ENCODE measurements around the gene MRGPRD. TPM values are rescaled to one million over a fixed set of nuclear protein-coding genes. Genes with fewer than 3 reads are reported as not detected.

MRGPRD gene
- total and polyA plus RNA-seq, 2 of the 13 experiments (the other 11 are each of a cell fraction or from before 2014, with no cell fraction given): not detected

DNA sequence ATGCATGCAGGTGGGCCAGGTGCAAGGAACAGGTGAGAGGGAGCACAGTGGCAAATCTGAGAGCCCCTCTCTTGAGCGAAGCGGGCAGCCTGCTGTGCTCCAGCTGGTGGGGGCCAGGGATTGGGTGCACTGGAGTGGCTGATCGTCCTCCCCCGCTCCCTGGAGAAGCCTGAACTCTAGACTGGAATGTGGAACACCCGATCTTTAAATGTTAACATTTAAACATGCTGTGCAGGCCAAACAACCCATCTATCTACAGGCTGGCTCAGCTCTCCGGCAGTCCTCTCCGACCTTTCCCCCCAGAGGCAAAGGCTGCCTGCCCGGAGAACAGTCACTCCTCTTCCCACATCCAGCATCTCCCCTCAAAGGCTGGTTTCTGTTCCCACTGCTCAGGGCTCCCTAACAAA, 27.2 kb upstream of the MRGPRD start (continued):
- TF ChIP-seq ZNF784 (CRISPR knock-in tag; IDR thresholded peaks at IDR 0.05; ENCODE audit: borderline replicate concordance): peak; percentile 38; the same call in 1 of the 2 replicates
- TF ChIP-seq ZNF501 (CRISPR knock-in tag; IDR thresholded peaks at IDR 0.05): 0 out of 2 replicates have a peak, but pooled peaks have one; percentile 9
- TF ChIP-seq LCORL (IDR thresholded peaks at IDR 0.05): no peak
- TF ChIP-seq LCORL (CRISPR knock-in tag; IDR thresholded peaks at IDR 0.05): peak; percentile 94
- TF ChIP-seq ZNF563 (CRISPR knock-in tag; IDR thresholded peaks at IDR 0.05): no peak
- peak; percentile 67; the same call in 1 of the 2 replicates for TF ChIP-seq ZSCAN25 (CRISPR knock-in tag; IDR thresholded peaks at IDR 0.05)
- TF ChIP-seq SALL1 (CRISPR knock-in tag; IDR thresholded peaks at IDR 0.05): peak; percentile 29; the same call in 1 of the 2 replicates
- no peak for TF ChIP-seq CENPT (CRISPR knock-in tag; IDR thresholded peaks at IDR 0.05; ENCODE audit: low read depth)
- TF ChIP-seq MZF1 (CRISPR knock-in tag; IDR thresholded peaks at IDR 0.05; ENCODE audit: borderline replicate concordance): no peak
- TF ChIP-seq, protein P1, sequence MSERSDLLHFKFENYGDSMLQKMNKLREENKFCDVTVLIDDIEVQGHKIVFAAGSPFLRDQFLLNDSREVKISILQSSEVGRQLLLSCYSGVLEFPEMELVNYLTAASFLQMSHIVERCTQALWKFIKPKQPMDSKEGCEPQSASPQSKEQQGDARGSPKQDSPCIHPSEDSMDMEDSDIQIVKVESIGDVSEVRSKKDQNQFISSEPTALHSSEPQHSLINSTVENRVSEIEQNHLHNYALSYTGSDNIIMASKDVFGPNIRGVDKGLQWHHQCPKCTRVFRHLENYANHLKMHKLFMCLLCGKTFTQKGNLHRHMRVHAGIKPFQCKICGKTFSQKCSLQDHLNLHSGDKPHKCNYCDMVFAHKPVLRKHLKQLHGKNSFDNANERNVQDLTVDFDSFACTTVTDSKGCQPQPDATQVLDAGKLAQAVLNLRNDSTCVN (CRISPR knock-in tag; IDR thresholded peaks at IDR 0.05; ENCODE audit: borderline replicate concordance): no peak
- 0 out of 2 replicates have a peak, but pooled peaks have one; percentile 22 for TF ChIP-seq ESRRA (CRISPR knock-in tag; IDR thresholded peaks at IDR 0.05; ENCODE audit: low read depth)
- peak; percentile 64 for TF ChIP-seq ZNF883 (CRISPR knock-in tag; IDR thresholded peaks at IDR 0.05; ENCODE audit: not compliant biosample characterization)
- TF ChIP-seq, protein P2, sequence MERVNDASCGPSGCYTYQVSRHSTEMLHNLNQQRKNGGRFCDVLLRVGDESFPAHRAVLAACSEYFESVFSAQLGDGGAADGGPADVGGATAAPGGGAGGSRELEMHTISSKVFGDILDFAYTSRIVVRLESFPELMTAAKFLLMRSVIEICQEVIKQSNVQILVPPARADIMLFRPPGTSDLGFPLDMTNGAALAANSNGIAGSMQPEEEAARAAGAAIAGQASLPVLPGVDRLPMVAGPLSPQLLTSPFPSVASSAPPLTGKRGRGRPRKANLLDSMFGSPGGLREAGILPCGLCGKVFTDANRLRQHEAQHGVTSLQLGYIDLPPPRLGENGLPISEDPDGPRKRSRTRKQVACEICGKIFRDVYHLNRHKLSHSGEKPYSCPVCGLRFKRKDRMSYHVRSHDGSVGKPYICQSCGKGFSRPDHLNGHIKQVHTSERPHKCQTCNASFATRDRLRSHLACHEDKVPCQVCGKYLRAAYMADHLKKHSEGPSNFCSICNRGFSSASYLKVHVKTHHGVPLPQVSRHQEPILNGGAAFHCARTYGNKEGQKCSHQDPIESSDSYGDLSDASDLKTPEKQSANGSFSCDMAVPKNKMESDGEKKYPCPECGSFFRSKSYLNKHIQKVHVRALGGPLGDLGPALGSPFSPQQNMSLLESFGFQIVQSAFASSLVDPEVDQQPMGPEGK (CRISPR knock-in tag; IDR thresholded peaks at IDR 0.05): peak; percentile 82
- TF ChIP-seq HNF4A (CRISPR knock-in tag; IDR thresholded peaks at IDR 0.05): peak; percentile 72
- TF ChIP-seq NCOA5 (CRISPR knock-in tag; IDR thresholded peaks at IDR 0.05): no peak
- 0 out of 2 replicates have a peak, but pooled peaks have one; percentile 44 for TF ChIP-seq TOPORS (CRISPR knock-in tag; IDR thresholded peaks at IDR 0.05)
- no peak for TF ChIP-seq RAD21 (CRISPR knock-in tag; IDR thresholded peaks at IDR 0.05)
- TF ChIP-seq JUNB (CRISPR knock-in tag; IDR thresholded peaks at IDR 0.05; ENCODE audit: borderline replicate concordance): no peak
- no peak for TF ChIP-seq ZC3H4 (CRISPR knock-in tag; IDR thresholded peaks at IDR 0.05; ENCODE audit: borderline replicate concordance)
- TF ChIP-seq NR2F6 (IDR thresholded peaks at IDR 0.05): no peak
- TF ChIP-seq NR2F6 (CRISPR knock-in tag; IDR thresholded peaks at IDR 0.05): 0 out of 2 replicates have a peak, but pooled peaks have one; percentile 10
- TF ChIP-seq ZNF367 (CRISPR knock-in tag; IDR thresholded peaks at IDR 0.05; ENCODE audit: borderline replicate concordance): no peak
- TF ChIP-seq ELF3 (CRISPR knock-in tag; IDR thresholded peaks at IDR 0.05): no peak
- TF ChIP-seq ZNF446 (CRISPR knock-in tag; IDR thresholded peaks at IDR 0.05): no peak
- TF ChIP-seq ZNF230 (CRISPR knock-in tag; IDR thresholded peaks at IDR 0.05): no peak
- no peak for TF ChIP-seq HNRNPLL (IDR thresholded peaks at IDR 0.05; ENCODE audit: low read depth, low read length, poor library complexity, severe bottlenecking)
- TF ChIP-seq E2F5 (CRISPR knock-in tag; conservative IDR thresholded peaks at IDR 0.05): no peak

Data from HepG2 (cell line).